Activated naive CD8-positive, alpha-beta T cell treated with anti-CD3 and anti-CD28 coated beads, Interleukin-2, amount 50 U/mL, for 16 hours (primary cell): ENCODE data around the gene F13A1.
"Not testable (repeated sequence)": the region's sequence is repeated elsewhere in the genome, so short reads cannot be mapped to it uniquely, and the experiment has no call there.

ENCODE experiments used
- DNase-seq: peaks from one replicate; pipeline ENCODE4 v3.0.0-alpha.2; 2020; ENCODE audit warnings: low read depth, low spot score

Gene F13A1

DNA sequence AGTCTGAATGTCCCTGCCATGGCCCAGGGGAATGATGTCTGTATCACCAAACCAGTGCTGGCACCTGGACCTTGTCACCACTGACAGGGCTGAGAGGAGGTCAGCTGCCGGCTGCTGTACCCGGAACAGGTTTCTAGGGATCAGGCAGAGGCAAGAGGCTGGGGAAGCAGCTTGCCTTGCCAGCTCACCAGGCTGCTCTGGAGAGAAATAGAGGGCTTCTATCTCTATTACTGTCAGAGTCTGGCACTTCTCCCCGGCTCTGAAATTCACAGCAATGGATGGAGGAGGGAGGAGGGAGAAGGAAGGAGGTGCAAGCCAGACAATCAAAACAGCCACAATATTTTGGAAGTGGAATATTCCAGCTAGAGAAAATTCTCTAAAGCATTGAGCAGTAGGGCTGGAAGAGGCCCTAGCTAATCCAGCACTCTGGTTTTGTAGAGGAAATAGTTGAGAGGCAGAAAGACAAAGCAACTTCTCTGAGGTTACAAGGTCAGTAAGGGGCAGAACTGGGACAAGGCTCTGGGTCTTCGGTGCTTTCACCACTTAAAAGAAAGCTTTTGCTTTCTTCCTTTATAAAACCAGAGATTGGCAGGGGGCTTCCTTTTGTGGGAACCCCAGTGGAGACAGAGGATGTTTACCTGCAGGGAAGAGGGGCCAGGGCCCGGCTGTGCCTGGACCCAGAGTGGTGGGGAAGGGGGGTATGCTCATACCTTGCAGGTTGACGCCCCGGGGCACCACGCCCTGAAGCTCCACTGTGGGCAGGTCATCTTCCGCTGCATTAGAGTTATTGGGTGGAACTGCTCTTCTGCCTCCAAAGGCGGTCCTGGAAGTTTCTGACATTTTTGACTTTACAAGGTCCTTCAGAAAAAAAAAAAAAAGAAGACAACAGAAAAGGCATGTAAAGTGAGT lies 2.4 kb downstream of the F13A1 start:
- no peak for DNase-seq

- no peak for DNase-seq
Observed at GRCh38 chr6:6317386-6317785, 3.1 kb downstream of the F13A1 start.

DNA sequence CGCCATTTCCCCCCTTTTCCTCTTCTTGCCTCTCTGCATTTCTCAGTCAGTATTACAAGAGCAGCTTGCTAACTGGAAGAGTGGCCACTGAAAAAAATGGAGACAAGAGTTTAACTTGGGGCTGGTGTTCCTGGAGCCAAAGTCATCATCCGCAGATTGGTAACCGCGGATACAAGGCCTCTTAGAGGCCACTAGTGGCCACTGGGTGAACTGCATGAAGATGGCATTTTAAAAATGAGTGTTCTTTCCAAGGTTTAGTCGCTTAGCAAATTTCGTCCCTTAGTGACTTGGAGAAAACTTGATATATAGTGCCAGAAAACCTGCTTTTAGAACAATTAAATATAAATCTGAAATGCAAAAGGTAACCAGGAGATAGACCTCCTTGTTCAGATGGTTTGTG lies 4.8 kb downstream of the F13A1 start:
- DNase-seq: no peak

DNA sequence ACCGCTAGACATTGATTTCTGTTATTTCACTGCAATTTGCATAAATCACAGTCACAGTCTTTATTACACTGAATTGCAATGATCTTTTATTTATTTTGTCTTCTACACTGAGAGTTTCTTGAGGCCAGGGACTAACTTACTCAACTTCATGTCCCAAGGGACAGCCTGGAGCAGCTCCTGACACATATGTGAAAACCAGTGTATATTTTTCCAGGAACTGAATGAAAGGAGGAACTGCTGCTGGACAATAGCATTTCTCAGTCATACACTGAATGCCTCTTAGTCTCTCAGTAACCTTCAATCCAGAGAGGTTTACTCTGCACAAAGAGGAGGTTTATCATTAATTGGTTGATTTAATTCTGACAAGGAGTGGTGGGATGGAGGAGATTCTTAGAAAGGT lies 5.9 kb downstream of the F13A1 start:
- no peak for DNase-seq

DNA sequence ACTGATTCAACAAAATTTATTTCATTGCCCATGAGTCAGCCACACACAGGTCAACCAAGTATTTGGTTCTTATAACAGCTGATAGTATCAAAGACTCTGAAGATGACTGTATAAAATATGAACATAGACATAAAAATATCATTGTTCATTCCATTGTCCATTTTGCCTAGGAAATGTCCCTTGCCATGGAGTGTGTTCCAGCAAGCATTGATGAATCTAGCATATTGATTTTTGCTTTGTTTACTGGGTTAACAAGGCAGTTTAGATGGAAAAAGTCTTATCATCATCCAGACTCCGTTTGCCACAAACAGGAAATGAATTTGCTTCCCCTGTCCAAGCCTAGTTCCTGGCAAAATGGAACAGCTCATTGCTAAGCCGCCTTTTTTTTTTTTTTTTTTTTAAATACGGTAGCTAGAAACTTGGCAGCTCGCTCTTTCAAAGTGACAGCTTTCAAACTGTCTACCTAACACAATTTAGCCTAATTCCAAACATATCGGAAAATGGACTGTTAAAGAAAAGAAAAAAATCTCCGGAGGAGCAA lies 7.5 kb downstream of the F13A1 start:
- DNase-seq: no peak

- no peak for DNase-seq
Observed at GRCh38 chr6:6305575-6305974, 14.9 kb downstream of the F13A1 start.

DNA sequence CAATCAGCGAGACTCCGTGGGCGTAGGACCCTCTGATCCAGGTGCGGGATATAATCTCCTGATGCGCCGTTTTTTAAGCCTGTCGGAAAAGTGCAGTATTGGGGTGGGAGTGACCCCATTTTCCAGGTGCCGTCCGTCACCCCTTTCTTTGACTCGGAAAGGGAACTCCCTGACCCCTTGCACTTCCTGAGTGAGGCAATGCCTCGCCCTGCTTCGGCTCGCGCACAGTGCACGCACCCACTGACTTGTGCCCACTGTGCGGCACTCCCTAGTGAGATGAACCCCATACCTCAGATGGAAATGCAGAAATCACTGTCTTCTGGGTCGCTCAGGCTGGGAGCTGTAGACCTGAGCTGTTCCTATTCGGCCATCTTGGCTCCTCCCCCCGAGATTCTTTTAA lies 20.1 kb downstream of the F13A1 start:
- not testable (repeated sequence) for DNase-seq

DNA sequence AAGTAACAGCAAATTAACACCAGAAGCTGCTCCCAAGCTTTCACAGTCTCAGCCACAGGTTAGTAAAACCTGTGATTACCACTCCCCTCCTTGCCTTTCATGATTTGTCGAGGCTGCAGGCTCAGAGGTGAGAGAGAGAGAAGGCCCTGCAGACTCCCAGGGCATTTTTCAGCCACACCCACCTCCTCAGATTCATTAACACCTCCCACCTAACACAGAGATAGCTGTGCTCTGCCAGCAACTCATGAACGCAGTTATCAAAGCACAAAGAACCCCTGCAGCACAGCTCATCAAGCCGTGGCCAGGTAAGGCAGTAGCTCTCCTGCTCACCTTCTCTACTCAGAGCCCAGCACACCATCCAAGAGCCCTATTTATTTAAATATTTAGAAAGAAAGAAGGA lies 27.1 kb downstream of the F13A1 start:
- no peak for DNase-seq

- no peak for DNase-seq
Observed at GRCh38 chr6:6287415-6287814, 33.0 kb downstream of the F13A1 start.

DNA sequence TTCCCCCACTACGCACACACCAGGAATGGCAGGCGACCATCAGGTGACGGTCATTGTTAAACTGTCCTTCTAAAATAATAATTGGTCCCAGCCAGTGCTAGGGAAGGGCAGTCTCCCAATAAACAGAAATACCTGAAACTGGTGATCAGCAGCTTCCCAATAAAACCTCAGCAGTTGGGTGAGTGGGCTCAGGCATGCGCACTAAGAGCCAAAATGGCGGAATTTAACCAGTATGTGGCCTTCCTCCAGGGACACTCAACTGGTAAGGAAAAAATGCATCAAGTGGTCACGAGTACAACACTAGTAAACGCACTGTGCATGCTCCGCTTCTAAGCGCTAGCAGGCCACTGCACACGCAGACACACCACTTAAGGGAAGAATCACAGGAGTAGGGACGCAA lies 34.8 kb downstream of the F13A1 start:
- no peak for DNase-seq

- no peak for DNase-seq
Observed at GRCh38 chr6:6284221-6284966, 36.1 kb downstream of the F13A1 start.

DNA sequence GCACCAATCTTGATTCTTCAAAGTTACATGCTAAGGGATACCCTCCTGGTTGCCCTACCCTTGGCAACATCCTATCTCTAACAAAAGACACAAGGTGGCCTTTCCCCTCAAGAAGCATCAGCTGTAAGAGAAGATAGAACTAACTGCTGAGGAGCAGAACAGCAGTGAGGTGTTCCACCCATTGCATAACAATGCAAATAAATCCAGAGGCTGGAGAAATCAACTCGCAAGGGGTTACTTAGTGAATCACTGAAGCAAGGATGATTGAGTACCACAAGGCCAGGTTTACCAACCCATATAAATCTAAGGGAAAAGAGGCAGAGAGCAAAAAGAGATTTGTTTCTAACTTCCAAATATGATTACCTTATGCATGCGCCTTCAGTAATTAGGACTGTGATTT lies 36.7 kb downstream of the F13A1 start:
- no peak for DNase-seq

GRCh38 chr6:6282716-6283115 lies 37.7 kb downstream of the F13A1 start:
- no peak for DNase-seq

DNA sequence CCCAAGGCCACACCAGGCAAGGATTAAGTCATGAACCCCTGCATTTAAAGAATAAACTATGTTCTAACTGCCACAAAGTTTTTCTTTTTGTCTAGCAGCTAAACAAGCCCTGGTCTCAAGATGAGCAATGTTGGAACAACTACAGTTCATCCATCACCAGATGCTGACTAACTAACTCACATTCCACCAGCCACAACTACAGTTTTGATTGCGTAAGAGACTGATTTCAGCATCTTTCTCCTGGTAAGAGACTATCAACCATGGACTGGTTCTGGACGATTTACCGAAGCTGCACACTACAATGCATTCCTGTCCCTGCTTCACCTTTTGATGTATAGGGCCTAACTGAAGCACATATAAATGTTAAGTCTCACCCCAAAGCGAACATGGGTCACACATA lies 43.0 kb downstream of the F13A1 start:
- DNase-seq: no peak

GRCh38 chr6:6270948-6271535 lies 49.4 kb downstream of the F13A1 start:
- no peak for DNase-seq

DNA sequence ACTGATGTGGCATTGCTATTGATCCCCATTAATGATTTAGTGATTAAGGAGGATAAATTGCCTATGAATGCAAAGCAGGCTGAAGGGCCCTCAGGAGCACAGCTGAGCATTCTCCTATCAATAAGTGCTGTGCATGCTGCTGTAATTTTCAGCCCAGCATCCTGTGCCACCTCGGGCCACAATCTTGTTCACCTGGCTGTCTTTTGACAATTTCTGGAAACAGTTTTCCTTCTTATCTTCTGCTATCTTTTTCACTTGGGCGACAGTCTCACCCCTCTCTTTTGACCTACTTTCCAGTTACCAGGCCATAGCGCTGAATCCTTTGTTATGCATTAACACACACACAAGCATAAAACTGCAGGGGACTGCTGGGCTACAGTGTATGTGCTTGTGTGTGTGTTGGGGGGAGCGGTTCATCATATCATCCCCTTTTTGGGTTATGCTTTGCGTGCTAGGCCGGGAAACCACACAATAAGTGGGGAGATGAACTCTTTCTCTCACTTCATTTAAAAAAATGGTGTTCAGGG lies 60.2 kb downstream of the F13A1 start:
- no peak for DNase-seq

- DNase-seq: no peak
Observed at GRCh38 chr6:6256886-6257285, 63.6 kb downstream of the F13A1 start.

- no peak for DNase-seq
Observed at GRCh38 chr6:6256259-6256658, 64.2 kb downstream of the F13A1 start.

DNA sequence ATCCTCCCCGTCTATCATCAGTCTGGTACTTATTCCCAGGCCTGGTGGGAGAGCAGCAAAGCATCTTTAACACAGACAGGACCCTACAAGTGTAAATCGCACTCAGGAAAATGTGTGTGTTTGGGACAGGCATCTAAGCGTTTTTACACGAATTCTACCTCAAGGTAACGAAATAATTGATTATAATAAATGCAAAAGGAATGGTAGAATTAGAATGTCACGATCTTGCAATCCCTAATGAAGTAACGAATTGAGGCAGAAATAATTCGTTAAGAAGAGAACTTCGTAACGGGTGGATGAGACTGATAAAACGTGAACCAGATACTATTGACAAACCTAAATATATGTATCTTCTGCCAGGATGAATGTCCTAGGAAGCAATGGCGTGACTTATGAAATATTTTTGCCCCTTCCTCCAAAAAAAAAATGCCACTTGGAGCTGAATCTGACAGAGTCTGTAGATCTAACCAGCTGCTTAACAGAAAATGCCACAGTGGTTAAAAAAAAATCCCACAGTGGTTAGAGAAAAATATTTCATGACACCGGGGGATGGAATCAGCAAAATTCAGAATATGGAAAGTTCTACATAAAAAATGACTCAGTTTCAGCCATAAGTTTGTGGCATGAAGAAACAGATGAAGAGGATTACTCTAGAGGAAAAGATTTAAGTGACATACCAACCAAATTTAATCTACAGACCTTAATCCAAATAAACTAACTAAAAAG lies 68.7 kb downstream of the F13A1 start:
- DNase-seq: no peak

DNA sequence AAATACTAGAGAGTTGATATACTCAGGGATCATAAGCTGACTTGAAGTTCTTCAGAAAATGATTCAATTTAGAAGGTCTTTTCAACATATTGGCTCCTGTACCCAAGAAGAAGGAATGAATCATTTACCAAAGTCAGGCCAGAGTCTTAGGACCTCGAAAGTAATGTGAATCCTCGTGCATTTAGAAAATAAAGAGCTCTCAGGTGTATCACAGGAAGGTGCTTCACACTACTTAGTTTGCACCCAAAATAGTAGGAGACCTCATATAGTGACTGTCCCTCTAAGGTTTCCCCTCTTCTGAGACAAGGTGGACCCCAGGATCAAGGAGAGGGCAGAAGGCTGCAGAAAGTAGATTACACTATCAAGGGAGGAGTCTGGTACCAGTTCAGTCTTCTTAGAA lies 71.8 kb downstream of the F13A1 start:
- DNase-seq: no peak

GRCh38 chr6:6246544-6246943 lies 73.9 kb downstream of the F13A1 start:
- DNase-seq: no peak
